GM19035 (cell line): ENCODE data around the gene HIKESHI.
"Not testable (repeated sequence)": the region's sequence is repeated elsewhere in the genome, so short reads cannot be mapped to it uniquely, and the experiment has no call there.

Source experiments
- ATAC-seq: cut with Tn5 transposase; IDR thresholded peaks from one replicate; pipeline ENCODE4 v1.9.1; 2021; ENCODE audit not compliant: unreplicated experiment

HIKESHI gene

DNA sequence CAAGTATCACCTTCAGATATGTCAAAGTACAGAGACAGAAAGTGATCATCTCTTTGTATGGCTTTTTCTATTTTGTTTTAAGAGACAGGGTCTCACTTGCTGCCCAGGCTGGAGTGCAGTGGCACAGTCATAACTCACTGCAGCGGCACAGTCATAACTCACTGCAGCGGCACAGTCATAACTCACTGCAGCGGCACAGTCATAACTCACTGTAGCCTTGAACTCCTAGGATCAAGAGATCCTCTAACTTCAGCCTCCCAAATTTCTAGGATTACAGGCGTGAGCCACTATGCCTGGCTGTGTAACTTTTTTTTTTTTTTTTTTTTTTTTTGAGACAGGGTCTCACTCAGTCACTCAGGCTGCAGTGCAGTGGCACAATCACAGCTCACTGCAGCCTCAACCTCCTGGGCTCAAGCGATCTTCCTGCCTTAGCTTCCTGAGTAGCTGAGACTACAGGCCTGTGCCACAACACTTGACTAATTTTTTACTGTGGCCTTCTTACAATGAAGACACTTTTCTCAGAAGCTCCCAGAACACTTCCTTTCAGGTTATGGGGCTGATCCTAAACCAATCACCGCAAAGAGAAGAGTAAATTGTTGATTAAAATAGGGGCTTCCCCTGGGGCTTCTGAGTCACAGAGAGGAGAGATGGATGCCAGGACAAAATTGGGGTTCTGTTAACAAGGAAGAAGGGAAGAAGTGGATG lies 9.0 kb upstream of the HIKESHI start:
- ATAC-seq = peak; percentile 55

DNA sequence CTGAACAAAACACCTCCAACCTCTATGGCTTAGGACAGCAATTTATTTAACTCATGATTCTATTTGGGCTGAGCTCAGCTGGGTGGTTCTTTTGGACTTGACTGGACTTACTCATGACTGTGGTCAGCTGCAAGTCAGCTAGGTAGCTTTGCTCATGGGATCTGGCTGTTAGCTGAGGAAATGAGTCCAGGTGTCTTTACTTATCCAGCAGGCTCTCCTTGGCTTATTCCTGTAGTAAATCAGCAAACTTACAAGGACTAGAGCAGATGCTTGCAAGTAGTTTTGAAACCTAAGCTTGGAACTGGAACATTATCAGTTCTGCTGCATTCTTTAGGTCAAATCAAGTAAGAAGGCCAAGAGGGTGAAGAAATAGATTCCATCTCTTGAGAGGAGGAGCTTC lies 8.0 kb upstream of the HIKESHI start:
- no peak for ATAC-seq

DNA sequence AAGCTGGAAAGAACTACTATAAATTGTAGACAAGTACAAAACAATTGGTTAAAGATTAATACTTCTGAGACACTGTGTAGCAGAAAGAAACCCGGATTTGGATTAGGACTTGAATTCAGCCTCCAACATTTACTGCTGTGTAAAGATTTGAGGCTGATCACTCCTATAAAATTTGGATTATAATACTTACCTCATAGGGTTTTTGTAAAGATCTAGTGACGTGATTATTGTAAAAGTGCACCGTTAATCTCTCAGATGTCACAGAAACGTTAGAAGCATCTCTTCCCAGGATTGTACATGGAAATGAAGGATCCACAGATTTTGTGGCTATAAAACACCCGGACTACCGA lies 323 bp upstream of the HIKESHI start:
- ATAC-seq = no peak

DNA sequence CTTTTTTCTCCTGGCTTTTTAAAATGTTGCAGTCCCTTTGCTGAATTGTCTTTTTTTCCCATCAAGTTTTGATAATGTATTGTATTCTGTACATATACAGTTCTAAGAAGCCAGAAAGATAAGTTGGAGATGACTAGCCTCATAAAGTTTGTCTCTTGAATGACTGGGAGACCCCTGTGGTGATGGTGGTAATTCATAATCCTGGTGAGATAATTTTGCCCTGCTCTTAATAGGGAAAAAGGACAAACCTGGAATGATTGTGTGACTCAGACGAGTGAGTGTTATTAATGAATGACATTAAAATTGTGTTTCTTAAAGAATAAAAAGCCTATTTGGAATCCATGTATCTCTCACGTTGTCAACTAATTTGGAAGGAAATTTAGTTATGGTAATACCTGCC lies 1.2 kb downstream of the HIKESHI start:
- no peak for ATAC-seq

DNA sequence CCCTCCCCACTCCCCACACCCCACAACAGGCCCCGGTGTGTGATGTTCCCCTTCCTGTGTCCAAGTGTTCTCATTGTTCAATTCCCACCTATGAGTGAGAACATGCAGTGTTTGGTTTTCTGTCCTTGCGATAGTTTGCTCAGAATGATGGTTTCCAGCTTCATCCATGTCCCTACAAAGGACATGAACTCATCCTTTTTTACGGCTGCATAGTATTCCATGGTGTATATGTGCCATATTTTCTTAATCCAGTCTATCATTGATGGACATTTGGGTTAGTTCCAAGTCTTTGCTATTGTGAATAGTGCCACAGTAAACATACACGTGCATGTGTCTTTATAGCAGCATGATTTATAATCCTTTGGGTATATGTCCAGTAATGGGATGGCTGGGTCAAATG lies 6.7 kb downstream of the HIKESHI start:
- not testable (repeated sequence) for ATAC-seq

DNA sequence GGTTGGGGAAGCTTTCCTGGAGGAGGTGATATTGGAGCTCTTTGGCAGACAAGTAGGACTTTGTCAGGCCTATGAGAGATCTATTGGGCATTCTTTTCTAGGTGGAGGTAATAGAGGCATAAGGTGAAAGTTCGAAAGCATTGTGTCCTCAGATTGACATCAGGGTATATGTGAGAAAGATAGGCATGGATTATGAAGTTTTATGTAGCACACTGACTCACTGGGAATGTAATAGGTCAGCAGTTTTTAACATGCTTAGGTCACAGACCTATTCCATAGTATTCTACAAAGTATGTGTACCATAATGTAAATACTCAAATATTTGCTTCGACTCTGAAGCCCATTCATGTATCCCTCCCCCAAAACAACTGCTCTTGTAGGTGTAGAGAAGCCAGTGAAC lies 11.8 kb downstream of the HIKESHI start:
- ATAC-seq = no peak

DNA sequence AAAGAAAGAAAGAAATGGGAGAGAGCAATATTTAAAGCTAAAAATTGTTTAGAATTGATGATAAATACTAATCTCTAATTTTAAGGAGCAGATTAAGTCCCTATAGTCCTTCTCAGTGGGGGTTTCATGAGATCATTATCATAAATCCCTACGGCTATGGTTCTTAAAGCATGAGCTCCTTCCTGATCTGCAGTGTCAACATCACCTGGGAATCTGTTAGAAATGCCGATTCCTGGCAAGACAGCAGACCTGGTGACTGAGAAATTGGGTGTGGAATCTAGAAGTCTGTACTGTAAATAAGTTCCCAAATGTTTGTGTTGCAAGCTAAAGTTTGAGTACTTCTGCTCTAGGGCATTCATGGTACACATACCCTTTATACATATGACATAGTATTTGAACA lies 12.6 kb downstream of the HIKESHI start:
- no peak for ATAC-seq

DNA sequence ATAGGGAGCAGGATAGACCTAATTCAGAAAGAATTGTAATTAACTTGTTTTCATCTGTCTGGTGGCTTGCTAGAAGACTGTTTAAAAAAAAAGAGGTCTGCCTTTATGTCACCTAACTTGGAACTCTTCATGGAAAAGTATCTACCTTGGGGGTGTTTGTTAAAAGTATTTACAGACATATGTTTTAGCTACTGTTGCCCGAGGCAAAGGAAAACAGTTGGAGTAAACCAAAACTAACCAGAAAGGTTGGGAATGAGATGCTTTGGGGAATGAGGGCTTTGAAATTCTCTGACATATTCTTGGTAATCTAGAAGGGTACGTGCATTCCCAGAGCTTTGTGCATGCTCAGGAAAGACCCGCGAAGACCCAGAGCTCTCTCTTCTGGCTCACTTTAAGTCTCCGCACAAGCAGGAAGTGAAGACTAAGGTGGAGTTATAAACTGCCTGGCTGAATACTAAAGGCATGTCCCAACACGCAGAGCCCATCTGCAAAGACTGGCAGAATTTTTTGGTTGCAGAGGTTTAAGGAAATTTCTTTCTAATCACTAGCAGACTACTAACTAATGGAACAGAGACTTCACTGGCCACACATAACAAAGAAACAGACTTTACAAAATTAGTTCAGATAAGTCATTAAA lies 33.2 kb downstream of the HIKESHI start:
- ATAC-seq = no peak

DNA sequence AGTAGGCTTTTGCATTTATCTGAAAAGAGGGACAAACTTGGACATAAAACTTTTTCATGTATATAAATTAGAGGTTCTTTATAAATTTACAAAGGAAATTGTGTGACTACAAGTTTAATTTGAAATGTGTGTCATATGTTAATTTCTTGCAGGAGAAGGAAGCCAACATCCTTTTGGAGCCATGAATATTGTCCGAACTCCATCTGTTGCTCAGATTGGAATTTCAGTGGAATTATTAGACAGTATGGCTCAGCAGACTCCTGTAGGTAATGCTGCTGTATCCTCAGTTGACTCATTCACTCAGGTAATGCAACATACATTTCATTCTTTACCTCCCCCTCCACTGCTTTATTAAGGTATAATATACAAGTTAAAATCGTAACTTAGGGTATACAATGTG lies 35.2 kb downstream of the HIKESHI start:
- no peak for ATAC-seq

DNA sequence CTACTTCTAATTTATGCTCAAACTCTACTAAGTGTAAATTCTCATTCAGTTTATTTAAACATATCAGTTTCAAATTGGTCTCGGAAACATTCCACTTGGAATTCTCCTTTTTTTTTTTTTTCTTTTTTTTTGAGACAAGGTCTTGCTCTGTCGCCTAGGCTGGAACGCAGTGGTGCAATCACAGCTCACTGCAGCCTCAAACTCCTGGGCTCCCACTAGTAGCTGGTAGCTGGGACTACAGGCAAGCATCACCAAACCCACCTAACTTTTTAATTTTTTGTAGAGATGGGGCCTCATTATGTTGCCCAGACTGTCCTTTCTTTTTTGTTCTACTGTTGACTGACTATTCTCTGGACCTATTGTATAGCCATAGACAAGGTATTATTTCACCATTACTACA lies 39.3 kb downstream of the HIKESHI start:
- no peak for ATAC-seq

DNA sequence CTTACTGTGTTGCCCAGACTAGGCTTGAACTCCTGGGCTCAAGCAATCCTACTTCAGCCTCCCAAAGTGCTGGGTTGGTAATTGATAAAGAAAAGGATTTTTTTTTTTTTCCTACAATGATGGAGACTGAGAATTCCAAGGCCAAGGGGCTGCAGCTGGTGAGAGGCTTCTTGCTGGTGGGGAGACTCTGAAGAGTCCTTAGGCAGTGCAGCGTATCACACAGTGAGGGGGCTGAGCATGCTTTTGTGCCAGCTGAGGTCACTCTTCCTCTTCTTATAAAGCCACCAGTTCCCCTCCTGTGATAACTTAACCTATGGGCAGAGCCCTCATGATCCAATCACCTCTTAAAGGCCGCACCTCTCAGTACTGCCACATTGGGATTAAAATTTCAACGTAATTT lies 44.5 kb downstream of the HIKESHI start:
- no peak for ATAC-seq

DNA sequence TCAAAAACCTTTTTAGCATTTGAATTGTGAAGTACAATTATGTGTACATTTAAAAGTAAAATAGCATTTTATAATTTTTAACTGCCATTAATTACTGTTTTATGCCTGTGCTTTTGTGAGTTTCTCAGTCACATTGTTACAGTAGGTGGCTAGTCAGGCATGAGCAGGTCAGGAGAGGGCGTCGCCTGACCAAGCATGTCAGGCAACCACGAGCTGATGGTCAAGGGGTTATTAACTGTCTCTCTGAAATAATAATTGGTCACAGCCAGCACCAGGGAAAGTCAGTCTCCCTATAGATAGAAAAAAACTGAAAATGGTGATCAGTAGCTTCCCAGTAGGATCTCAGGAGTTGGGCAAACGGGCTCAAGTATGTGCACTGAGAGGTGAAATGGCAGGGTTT lies 53.2 kb downstream of the HIKESHI start:
- ATAC-seq = no peak

DNA sequence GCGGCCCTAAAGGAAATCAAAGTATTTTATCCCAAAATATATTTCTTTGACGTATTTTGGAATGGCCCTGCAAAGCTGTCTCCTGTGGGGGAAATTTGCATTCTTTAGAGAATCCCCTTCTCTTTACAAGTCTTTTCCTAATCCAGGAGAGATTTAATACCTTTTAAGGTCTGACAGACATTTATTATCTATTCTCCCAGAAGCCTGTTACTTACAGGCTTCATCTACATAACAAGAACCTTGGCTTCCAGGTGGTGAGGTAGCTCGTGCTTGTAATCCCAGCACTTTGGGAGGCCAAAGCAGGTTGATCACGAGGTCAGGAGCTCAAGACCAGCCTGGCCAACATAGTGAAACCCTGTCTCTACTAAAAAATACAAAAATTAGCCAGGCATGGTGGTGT lies 55.4 kb downstream of the HIKESHI start:
- not testable (repeated sequence) for ATAC-seq

DNA sequence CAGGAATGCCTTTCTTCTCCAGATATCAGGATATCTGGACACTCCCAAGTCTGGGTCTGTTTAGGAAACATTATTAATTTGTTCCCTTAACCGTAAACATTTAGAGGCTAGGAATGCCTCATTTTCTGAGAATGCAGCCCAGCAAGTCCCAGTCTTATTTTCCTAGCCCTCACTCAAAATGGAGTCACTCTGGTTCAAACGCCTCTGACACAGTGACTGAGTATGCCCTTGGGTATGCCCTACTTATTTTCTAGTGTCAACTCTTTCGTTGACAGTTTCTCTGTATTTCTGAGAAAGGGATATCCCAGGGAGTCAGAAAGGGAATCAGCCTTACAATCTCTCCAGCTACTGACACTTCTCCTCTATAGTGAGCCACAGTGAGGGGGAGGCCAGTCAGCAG lies 56.7 kb downstream of the HIKESHI start:
- ATAC-seq = no peak

DNA sequence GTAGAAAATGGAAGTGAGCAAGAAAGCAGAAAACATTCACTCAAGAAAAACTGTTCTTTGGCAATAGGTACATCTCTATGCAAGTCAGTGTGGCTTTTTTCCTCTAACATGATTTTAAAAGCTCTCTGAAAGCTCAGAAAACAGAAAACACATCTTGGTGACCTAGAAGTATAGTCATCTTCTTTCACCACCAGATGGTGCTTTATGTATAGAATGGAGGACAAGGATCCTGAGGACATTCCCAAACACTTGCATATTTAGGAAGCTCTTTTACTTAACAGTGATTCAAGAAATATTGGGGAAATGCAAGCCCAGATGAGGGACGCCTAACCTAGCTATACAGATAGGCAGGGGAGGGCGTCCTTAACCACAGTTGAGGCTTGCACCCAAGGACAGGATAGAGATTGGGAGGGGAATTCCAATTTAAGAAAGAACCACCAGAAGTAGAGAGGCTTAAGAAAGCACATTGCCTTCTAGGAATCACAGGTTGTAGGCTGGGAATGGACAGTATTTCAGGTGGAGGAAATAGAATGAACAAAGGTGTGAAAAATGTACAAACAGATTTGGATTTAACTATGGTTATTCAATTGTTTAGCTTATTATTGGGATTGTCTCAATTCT lies 58.8 kb downstream of the HIKESHI start:
- ATAC-seq = no peak

DNA sequence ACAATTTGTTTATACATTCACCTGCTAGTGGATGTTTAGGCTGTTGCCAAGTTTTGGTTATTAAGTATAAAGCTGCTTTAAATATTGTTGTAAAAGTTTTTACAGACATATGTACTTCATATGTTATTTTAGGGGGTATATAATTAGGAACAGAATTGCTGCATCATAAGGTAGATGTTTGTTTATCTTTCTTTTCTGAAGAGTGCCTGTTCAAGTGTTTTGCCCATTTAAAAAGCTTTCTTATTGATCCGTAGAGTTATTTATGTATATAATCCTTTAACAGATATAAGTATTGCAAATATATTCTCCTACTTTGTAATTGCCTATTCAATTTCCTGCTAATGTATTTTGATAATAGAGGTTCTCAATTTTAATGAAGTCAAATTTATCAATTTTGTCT lies 61.4 kb downstream of the HIKESHI start:
- no peak for ATAC-seq

DNA sequence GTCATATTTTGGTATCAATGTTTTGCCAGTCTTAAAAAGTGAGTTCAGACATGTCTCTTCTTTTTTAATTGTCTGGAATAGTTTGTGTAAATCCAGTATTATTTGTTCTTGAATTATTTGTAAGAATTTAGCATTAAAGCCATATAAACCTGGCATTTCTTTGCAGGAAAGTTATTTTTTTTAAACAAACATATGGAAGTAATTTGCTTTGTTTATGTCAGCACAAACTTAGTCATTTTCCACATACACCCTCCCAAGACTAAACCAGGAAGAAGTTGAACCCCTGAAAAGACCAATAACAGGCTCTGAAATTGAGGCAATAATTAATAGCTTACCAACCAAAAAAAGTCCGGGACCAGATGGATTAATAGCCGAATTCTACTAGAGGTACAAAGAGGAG lies 63.5 kb downstream of the HIKESHI start:
- ATAC-seq = no peak

DNA sequence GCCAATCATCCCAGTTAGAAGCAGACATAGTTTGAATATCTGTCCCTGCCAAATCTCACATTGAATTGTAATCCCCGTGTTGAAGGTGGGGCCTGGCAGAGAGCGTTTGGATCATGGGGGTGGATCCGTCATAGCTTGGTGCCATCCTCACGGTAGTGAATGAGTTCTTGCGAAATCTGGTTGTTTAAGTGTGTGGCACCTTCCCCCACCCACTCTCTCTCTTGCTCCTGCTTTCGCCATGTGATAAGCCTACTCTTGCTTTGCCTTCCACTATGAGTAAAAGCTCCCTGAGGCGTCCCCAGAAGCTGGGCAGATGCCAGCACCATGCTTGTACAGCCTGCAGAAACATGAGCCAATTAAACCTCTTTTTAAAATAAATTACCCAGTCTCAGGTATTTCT lies 67.6 kb downstream of the HIKESHI start:
- no peak for ATAC-seq

DNA sequence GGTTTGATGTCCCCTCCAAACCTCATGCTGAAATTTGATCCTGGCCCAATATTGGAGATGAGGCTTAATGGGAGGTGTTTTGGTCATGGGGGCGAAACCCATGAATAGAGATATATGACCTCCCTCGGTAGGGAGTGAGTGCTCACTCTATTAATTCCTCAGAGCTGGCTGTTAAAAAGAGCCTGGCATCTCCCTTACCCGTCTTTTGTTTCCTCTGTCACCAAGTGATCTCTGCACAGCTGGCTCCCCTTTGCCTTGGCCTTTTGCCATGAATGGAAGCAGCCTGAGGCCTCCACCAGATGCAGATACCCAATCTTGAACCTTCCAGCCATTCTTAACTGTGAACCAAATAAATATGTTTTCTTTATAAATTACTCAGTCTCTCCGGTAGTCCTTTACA lies 68.1 kb downstream of the HIKESHI start:
- no peak for ATAC-seq

DNA sequence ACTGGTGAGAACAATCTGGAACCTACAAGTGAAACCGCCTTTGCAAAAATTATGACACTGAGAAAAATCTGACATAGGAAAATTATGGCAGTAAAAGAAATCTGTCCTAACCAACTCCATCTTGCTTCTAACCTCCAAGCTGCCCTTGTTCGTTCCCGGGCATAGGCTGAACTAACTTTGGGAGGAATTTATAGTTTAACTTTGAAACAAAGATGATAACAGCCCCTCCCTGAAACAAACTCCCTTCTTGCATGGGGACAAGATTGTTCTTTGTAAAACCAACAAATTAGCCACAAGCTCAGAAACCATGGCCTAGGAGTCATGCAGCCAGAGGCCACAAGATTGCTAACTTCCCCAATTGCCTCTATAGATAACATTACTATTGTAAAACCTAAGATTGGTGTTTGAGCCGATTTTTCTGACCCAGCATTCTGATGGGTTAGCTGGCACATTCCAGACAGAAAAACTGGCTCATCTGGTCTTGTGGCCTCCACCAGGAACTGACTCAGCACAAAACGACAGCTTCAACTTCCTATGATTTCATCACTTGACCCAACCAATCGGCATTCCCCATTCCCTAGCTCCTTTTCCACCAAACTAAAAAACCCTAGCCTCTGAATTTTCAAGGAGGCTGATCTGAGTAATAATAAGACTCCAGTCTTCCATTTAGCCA lies 69.0 kb downstream of the HIKESHI start:
- no peak for ATAC-seq

DNA sequence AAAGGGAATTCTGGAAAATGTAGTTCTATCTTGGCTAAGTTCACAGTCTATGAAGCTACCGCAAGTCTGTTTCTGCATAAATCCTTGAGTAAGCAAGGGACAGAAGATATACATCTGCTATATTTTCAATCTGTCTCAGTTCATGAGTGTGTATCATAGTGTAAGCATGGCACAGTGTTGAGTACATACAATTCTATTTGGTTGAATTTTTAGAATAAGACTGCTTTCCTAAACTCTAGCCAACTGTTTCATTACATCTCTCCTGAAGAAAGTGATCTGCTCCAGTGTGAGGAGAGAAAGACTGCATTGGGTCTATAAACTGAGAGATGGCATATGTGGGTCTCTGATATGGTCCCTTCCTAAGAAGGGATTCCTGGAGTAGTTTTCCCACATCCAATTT lies 70.0 kb downstream of the HIKESHI start:
- no peak for ATAC-seq

DNA sequence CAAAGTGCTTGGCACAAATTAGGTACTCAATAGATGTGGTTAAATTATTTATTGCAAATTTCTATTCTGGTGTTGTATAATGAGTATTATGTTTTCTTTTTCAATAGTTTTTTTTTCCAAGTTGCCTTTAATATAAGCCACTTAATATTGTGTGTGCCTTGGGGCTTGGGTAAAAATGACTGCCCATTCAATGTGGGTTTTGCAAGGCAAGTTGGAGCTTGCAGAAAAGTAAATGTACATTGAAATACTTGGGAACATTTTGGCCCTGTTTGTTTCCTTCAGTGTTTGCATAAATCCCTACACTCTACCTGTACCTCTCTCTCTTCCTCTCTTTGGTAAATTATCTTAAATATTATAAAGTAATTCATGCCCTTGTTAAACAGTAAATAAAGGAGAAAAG lies 70.5 kb downstream of the HIKESHI start:
- no peak for ATAC-seq
